GM23338 (cell line): Measurements from ENCODE around the gene TOR1AIP2. TPM values are rescaled to one million over a fixed set of nuclear protein-coding genes. Genes with fewer than 3 reads are reported as not detected.
A peak's percentile ranks its signal among the peaks of the same experiment; 100 is the strongest.

ENCODE experiments used
- ATAC-seq: fragments of 200-7000 bp; cut with Tn5 transposase; 3 replicates; pipeline ENCODE4 v1.9.1; 2020
- DNase-seq: peaks from one replicate; pipeline ENCODE4 v3.0.0-alpha.2; 2015; ENCODE audit warnings: low spot score
- H2AFZ ChIP-seq: fragments of 200-600 bp; sonication (generic); 2 replicates; pipeline ENCODE4 v1.8.0; 2016; ENCODE audit warnings: antibody characterized with exemption, mild to moderate bottlenecking, moderate library complexity
- H3F3A ChIP-seq: fragments of 200-600 bp; sonication (generic); replicated peaks from 2 replicates; pipeline ENCODE4 v1.8.0; 2017; ENCODE audit warnings: antibody characterized with exemption, mixed run types, low read depth
- H3K27ac ChIP-seq: fragments of 200-600 bp; sonication (generic); 2 replicates; pipeline ENCODE4 v1.6.1; 2016; ENCODE audit warnings: low read depth
- H3K27me3 ChIP-seq: fragments of 200-600 bp; sonication (generic); 2 replicates; pipeline ENCODE4 v1.8.0; 2016; ENCODE audit warnings: mild to moderate bottlenecking, mixed run types, moderate library complexity; ENCODE audit not compliant: insufficient read depth
- H3K36me3 ChIP-seq: fragments of 200-600 bp; sonication (generic); 2 replicates; pipeline ENCODE4 v1.8.0; 2016; ENCODE audit warnings: mild to moderate bottlenecking; ENCODE audit not compliant: insufficient read depth
- H3K4me1 ChIP-seq: fragments of 200-600 bp; sonication (generic); 2 replicates; pipeline ENCODE4 v1.8.0; 2016; ENCODE audit warnings: mild to moderate bottlenecking, moderate library complexity; ENCODE audit not compliant: insufficient read depth
- H3K4me2 ChIP-seq: fragments of 200-600 bp; sonication (generic); 2 replicates; pipeline ENCODE4 v1.7.1; 2017; ENCODE audit warnings: mixed run types
- H3K4me3 ChIP-seq: fragments of 200-600 bp; sonication (generic); 2 replicates; pipeline ENCODE4 v1.6.1; 2016; ENCODE audit warnings: mixed run types
- H3K79me2 ChIP-seq: fragments of 200-600 bp; sonication (generic); replicated peaks from 2 replicates; pipeline ENCODE4 v1.8.0; 2017; ENCODE audit warnings: mild to moderate bottlenecking; ENCODE audit not compliant: insufficient read depth
- H3K9me2 ChIP-seq: fragments of 200-600 bp; sonication (generic); 2 replicates; pipeline ENCODE4 v1.8.0; 2017; ENCODE audit not compliant: insufficient read depth
- H4K20me1 ChIP-seq: fragments of 200-600 bp; sonication (generic); replicated peaks from 2 replicates; pipeline ENCODE4 v1.8.0; 2017; ENCODE audit warnings: mild to moderate bottlenecking; ENCODE audit not compliant: insufficient read depth
- H3K27ac Mint-ChIP-seq: 2 replicates; pipeline ENCODE4 v1.8.0; 2020; ENCODE audit warnings: inconsistent platforms, mild to moderate bottlenecking, moderate library complexity, mixed read lengths
- H3K27me3 Mint-ChIP-seq: 3 replicates; pipeline ENCODE4 v1.8.0; 2022; ENCODE audit warnings: low read depth, mild to moderate bottlenecking, moderate library complexity, mixed read lengths, inconsistent platforms; ENCODE audit not compliant: insufficient read depth, poor library complexity
- H3K36me3 Mint-ChIP-seq: 3 replicates; pipeline ENCODE4 v1.8.0; 2021; ENCODE audit warnings: low read depth, mild to moderate bottlenecking, inconsistent platforms, moderate library complexity, mixed read lengths
- H3K4me1 Mint-ChIP-seq: 3 replicates; pipeline ENCODE4 v1.8.0; 2020; ENCODE audit warnings: mild to moderate bottlenecking, inconsistent platforms, mixed read lengths
- H3K4me3 Mint-ChIP-seq: 3 replicates; pipeline ENCODE4 v1.8.0; 2021; ENCODE audit warnings: moderate library complexity, mild to moderate bottlenecking, inconsistent platforms, mixed read lengths
- H3K9me3 Mint-ChIP-seq: 3 replicates; pipeline ENCODE4 v1.8.0; 2020; ENCODE audit warnings: moderate library complexity, mild to moderate bottlenecking, inconsistent platforms, mixed read lengths
- CTCF ChIP-seq, 2 experiments: fragments of 200-600 bp in 1 of 2; sonication (generic) in 1 of 2; conservative IDR thresholded peaks; 2 replicates each; pipeline versions ENCODE4 v1.5.1 to v1.6.1; 2016 to 2017; ENCODE audit warnings: antibody characterized with exemption in 2 of 2, low read depth in 2 of 2, mild to moderate bottlenecking in 2 of 2, moderate library complexity in 1 of 2
- EZH2phosphoT487 ChIP-seq: fragments of 200-600 bp; sonication (generic); IDR thresholded peaks from one replicate; pipeline ENCODE4 v1.8.1; 2018; ENCODE audit warnings: antibody characterized with exemption; ENCODE audit not compliant: unreplicated experiment
- POLR2AphosphoS5 ChIP-seq: IDR thresholded peaks from 2 replicates; pipeline ENCODE4 v1.6.1; 2016; ENCODE audit warnings: antibody characterized with exemption, low read depth
- REST ChIP-seq: IDR thresholded peaks from one replicate; pipeline ENCODE4 v1.6.1; 2018; ENCODE audit warnings: antibody characterized with exemption; ENCODE audit not compliant: unreplicated experiment
- ZNF114 ChIP-seq: fragments of 250-450 bp; sonication (Bioruptor Pico); IDR thresholded peaks from 2 replicates; pipeline ENCODE4 v1.5.0; 2020; ENCODE audit warnings: mild to moderate bottlenecking, moderate library complexity
- ZNF462 ChIP-seq: fragments of 250-450 bp; sonication (Bioruptor Pico); IDR thresholded peaks from 2 replicates; pipeline ENCODE4 v1.5.0; 2020; ENCODE audit warnings: mild to moderate bottlenecking, moderate library complexity
- polyA plus RNA-seq: library from polyadenylated mRNA; unstranded; fragments of >200 nt; fragmentation: Nextera tagmentation; extraction: Ambion mirVana; gene quantifications from 2 replicates; pipeline ENCODE4 v1.2.1, GENCODE V29; 2016
- total RNA-seq: library from RNA; depleted of rRNA; stranded (reverse); fragments of >200 nt; shearing (Covaris generic); gene quantifications from 2 replicates; pipeline ENCODE4 v1.2.3, GENCODE V29; 2014

TOR1AIP2 gene
- total and polyA plus RNA-seq, 2 experiments from 2014 or later = 21.1 to 81.3 TPM

GRCh38 chr1:179803104-179803503 is 74.5 kb downstream of the TOR1AIP2 start:
- Histone ChIP-seq H4K20me1 (no peaks in the 10 kb centered on the region), H3K4me1 (no peaks in the 10 kb centered on the region), H3K9me2 (no peaks in the 10 kb centered on the region), H3F3A (no peaks in the 10 kb centered on the region), H3K4me3 (no peak overlapping the region), H3K27me3 (no peaks in the 10 kb centered on the region), H3K4me2 (no peak overlapping the region), H2AFZ (peak overlapping the region; percentile 14; the same call in 1 of the 2 replicates), H3K27ac (no peak overlapping the region), H3K36me3 (no peaks in the 10 kb centered on the region), H3K79me2 (no peaks in the 10 kb centered on the region)
- peaks cover 4% of the 10 kb centered on the region; the same call in 1 of the 3 replicates for H3K4me1 Mint-ChIP-seq
- no peak overlapping the region for H3K4me3 Mint-ChIP-seq
- peaks cover 4% of the 10 kb centered on the region for H3K27me3 Mint-ChIP-seq
- no peak for ATAC-seq
- no peak for DNase-seq
- H3K27ac Mint-ChIP-seq = no peak overlapping the region
- H3K36me3 Mint-ChIP-seq = no peaks in the 10 kb centered on the region
- no peaks in the 10 kb centered on the region for H3K9me3 Mint-ChIP-seq
- TF ChIP-seq REST = no peak
- TF ChIP-seq CTCF (conservative IDR thresholded peaks at IDR 0.05; ENCODE audit: low read depth in 2 of 2) = no peak
- no peak for TF ChIP-seq POLR2AphosphoS5
- no peak for TF ChIP-seq ZNF462 (CRISPR knock-in tag)
- no peak for TF ChIP-seq ZNF114 (CRISPR knock-in tag)
- no peak for TF ChIP-seq EZH2phosphoT487
